ENCODE results near the gene PHKG1. TPM values are rescaled to one million over a fixed set of nuclear protein-coding genes. Genes with fewer than 3 reads are reported as not detected.

The PHKG1 gene
- polyA plus RNA-seq, 2 of the 4 experiments (the other 2 are of a cell fraction) = 0.41 to 1.0 TPM

GRCh38 chr7:56063882-56064625, 28.7 kb downstream of the PHKG1 start, which contains the start of gene SUMF2 (continued):
- TF ChIP-seq, protein P1, sequence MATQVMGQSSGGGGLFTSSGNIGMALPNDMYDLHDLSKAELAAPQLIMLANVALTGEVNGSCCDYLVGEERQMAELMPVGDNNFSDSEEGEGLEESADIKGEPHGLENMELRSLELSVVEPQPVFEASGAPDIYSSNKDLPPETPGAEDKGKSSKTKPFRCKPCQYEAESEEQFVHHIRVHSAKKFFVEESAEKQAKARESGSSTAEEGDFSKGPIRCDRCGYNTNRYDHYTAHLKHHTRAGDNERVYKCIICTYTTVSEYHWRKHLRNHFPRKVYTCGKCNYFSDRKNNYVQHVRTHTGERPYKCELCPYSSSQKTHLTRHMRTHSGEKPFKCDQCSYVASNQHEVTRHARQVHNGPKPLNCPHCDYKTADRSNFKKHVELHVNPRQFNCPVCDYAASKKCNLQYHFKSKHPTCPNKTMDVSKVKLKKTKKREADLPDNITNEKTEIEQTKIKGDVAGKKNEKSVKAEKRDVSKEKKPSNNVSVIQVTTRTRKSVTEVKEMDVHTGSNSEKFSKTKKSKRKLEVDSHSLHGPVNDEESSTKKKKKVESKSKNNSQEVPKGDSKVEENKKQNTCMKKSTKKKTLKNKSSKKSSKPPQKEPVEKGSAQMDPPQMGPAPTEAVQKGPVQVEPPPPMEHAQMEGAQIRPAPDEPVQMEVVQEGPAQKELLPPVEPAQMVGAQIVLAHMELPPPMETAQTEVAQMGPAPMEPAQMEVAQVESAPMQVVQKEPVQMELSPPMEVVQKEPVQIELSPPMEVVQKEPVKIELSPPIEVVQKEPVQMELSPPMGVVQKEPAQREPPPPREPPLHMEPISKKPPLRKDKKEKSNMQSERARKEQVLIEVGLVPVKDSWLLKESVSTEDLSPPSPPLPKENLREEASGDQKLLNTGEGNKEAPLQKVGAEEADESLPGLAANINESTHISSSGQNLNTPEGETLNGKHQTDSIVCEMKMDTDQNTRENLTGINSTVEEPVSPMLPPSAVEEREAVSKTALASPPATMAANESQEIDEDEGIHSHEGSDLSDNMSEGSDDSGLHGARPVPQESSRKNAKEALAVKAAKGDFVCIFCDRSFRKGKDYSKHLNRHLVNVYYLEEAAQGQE (IDR thresholded peaks at IDR 0.05) = no peak
- TF ChIP-seq CTCF (IDR thresholded peaks at IDR 0.05) (no peak), CHD2 (IDR thresholded peaks at IDR 0.05; ENCODE audit: low read length, partially characterized antibody) (no peak), RNF2 (IDR thresholded peaks at IDR 0.05; ENCODE audit: borderline replicate concordance, low read depth) (no peak), HES2 (IDR thresholded peaks at IDR 0.05) (no peak), MAZ (IDR thresholded peaks at IDR 0.05; ENCODE audit: borderline replicate concordance, low read depth, low read length) (no peak), ZNF302 (CRISPR knock-in tag; IDR thresholded peaks at IDR 0.05) (no peak), POLR2A (IDR thresholded peaks at IDR 0.05; ENCODE audit: low read length) (peak; percentile 96), KDM1A (IDR thresholded peaks at IDR 0.05; ENCODE audit: low read depth) (no peak), RCOR1 (IDR thresholded peaks at IDR 0.05; ENCODE audit: low read depth, low read length) (no peak), CBX8 (IDR thresholded peaks at IDR 0.05) (no peak), RFX5 (IDR thresholded peaks at IDR 0.05) (no peak), HOXA7 (CRISPR knock-in tag; IDR thresholded peaks at IDR 0.05) (0 out of 2 replicates have a peak, but pooled peaks have one; percentile 18), JUNB (IDR thresholded peaks at IDR 0.05) (no peak), HDAC2 (IDR thresholded peaks at IDR 0.05) (no peak; the same call in 1 of the 2 replicates), HOXB5 (CRISPR knock-in tag; IDR thresholded peaks at IDR 0.05) (no peak), KDM5A (IDR thresholded peaks at IDR 0.05) (no peak), CHD4 (IDR thresholded peaks at IDR 0.05; ENCODE audit: borderline replicate concordance) (no peak), CBX2 (IDR thresholded peaks at IDR 0.05; ENCODE audit: borderline replicate concordance, low read depth) (no peak), HMGXB4 (CRISPR knock-in tag; IDR thresholded peaks at IDR 0.05; ENCODE audit: borderline replicate concordance) (0 out of 2 replicates have a peak, but pooled peaks have one; percentile 47), PHF8 (IDR thresholded peaks at IDR 0.05; ENCODE audit: borderline replicate concordance, low read depth) (peak; percentile 67; the same call in 1 of the 2 replicates), BHLHE40 (IDR thresholded peaks at IDR 0.05; ENCODE audit: low read depth, low read length) (no peak), ZSCAN20 (CRISPR knock-in tag; IDR thresholded peaks at IDR 0.05) (no peak), PBX3 (IDR thresholded peaks at IDR 0.05) (peak; percentile 82; the same call in 1 of the 2 replicates), EP300 (IDR thresholded peaks at IDR 0.05) (0 out of 5 replicates have a peak, but pooled peaks of 1 of the 2 experiments have one; percentile 21), GATA3 (IDR thresholded peaks at IDR 0.05; ENCODE audit: borderline replicate concordance) (peak; percentile 67; the same call in 1 of the 2 replicates)
- TF ChIP-seq, protein P2, sequence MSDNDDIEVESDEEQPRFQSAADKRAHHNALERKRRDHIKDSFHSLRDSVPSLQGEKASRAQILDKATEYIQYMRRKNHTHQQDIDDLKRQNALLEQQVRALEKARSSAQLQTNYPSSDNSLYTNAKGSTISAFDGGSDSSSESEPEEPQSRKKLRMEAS (IDR thresholded peaks at IDR 0.05) = peak; percentile 89
- TF ChIP-seq, protein P3, sequence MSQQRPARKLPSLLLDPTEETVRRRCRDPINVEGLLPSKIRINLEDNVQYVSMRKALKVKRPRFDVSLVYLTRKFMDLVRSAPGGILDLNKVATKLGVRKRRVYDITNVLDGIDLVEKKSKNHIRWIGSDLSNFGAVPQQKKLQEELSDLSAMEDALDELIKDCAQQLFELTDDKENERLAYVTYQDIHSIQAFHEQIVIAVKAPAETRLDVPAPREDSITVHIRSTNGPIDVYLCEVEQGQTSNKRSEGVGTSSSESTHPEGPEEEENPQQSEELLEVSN (IDR thresholded peaks at IDR 0.05; ENCODE audit: borderline replicate concordance, low read depth) = 0 out of 2 replicates have a peak, but pooled peaks have one; percentile 60

Data from A549 (cell line).